GM12891 (cell line): Measurements from ENCODE around the gene SYCP2L.

Experiments
- POLR2A ChIP-seq: IDR thresholded peaks from 2 replicates; pipeline ENCODE4 v1.6.1; 2011; ENCODE audit warnings: low read depth, low read length, control low read depth
- POLR2AphosphoS5 ChIP-seq: IDR thresholded peaks from 2 replicates; pipeline ENCODE4 v1.6.1; 2011; ENCODE audit warnings: low read depth, low read length, control low read depth

- TF ChIP-seq POLR2AphosphoS5 (no peak), POLR2A (no peak)
Measured at GRCh38 chr6:10962673-10963072, 75.8 kb downstream of the SYCP2L start.
